HFF-Myc (cell line): ENCODE data around the gene DPPA4.
"Not testable (repeated sequence)": the region's sequence is repeated elsewhere in the genome, so short reads cannot be mapped to it uniquely, and the experiment has no call there.

Source experiments
- DNase-seq: peaks from one replicate; pipeline ENCODE4 v3.0.0-alpha.2; 2011; ENCODE audit warnings: low read depth; ENCODE audit errors: extremely low read depth
- H3K4me3 ChIP-seq: replicated peaks from 2 replicates; pipeline ENCODE4 v1.5.1; 2011; ENCODE audit warnings: low read depth, mild to moderate bottlenecking, control low read depth, low read length
- CTCF ChIP-seq: IDR thresholded peaks from 2 replicates; pipeline ENCODE4 v1.5.1; 2012; ENCODE audit warnings: mild to moderate bottlenecking, low read depth, low read length, control low read depth; ENCODE audit errors: missing control alignments

Gene DPPA4

GRCh38 chr3:109372639-109373038, 35.3 kb upstream of the DPPA4 start:
- H3K4me3 ChIP-seq: no peak overlapping the region
- no peak for DNase-seq
- TF ChIP-seq CTCF: no peak

GRCh38 chr3:109369510-109369909, 32.2 kb upstream of the DPPA4 start:
- DNase-seq: no peak
- no peak overlapping the region for H3K4me3 ChIP-seq
- no peak for TF ChIP-seq CTCF

GRCh38 chr3:109364088-109364487, 26.7 kb upstream of the DPPA4 start:
- TF ChIP-seq CTCF: no peak
- H3K4me3 ChIP-seq: no peak overlapping the region
- no peak for DNase-seq

- no peak overlapping the region for H3K4me3 ChIP-seq
- no peak for DNase-seq
- no peak for TF ChIP-seq CTCF
Measured at GRCh38 chr3:109363634-109364033, 26.3 kb upstream of the DPPA4 start.

GRCh38 chr3:109362823-109363222, 25.5 kb upstream of the DPPA4 start:
- TF ChIP-seq CTCF: no peak
- no peak for DNase-seq
- H3K4me3 ChIP-seq: no peak overlapping the region

- DNase-seq, H3K4me3 ChIP-seq: not testable (repeated sequence)
Measured at GRCh38 chr3:109358809-109359208, 21.5 kb upstream of the DPPA4 start.

GRCh38 chr3:109356442-109357155, 19.3 kb upstream of the DPPA4 start:
- no peak for DNase-seq
- no peak overlapping the region for H3K4me3 ChIP-seq

More at GRCh38 chr3:109356442-109357155, 19.3 kb upstream of the DPPA4 start:
- no peak for TF ChIP-seq CTCF
